GM10248 (cell line): Measurements from ENCODE around the gene KCNJ12.

Experiments used
- CTCF ChIA-PET: fragments of 300-600 bp; sonication (Branson Sonifier 250); formaldehyde crosslinking; extraction: SDS; loops from one replicate; lab custom pipeline; 2021; ENCODE audit warnings: antibody characterized with exemption; lab: Yijun Ruan, JAX
- POLR2A ChIA-PET: fragments of 350-650 bp; sonication (Branson Sonifier 250); formaldehyde crosslinking; extraction: SDS; loops from one replicate; lab custom pipeline; 2020; ENCODE audit warnings: antibody characterized with exemption; lab: Yijun Ruan, JAX
- DNase-seq: peaks from one replicate; pipeline ENCODE4 v3.0.0; 2012; ENCODE audit errors: extremely low spot score
- CTCF ChIP-seq: IDR thresholded peaks from 2 replicates; pipeline ENCODE4 v1.5.1; 2012; ENCODE audit warnings: mild to moderate bottlenecking, low read depth; ENCODE audit errors: extremely low read depth, missing control alignments, control extremely low read depth

The KCNJ12 gene

DNA sequence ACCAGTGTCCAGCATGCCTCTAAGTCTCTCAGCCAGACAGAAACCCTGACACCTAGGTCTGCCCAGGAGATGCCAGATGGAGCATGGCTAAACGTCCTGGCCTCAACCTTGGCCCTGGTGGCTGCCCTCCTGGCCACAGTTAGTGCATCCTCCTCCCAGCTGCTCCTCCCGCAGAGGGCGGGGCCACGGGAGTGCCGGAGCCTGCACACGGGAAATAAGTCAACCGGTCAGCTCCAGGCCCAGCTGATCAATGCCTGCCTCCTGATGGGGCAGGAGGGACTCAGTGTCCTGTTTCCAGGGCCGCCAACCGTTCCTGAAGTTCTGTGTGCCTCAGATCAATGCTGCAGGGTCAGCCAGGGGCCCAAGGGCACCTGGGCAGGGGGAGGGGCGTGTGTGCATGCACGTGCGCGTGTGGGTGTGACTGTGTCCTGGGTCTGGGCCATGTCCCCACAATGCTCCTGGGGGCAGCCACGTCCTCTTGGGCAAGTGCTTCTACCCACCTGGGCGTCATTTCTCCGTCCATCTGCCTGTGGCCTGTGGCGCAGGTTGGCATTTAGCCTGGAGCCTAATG is 4.6 kb upstream of the KCNJ12 start:
- CTCF ChIA-PET, result no interaction called here
- no peak for TF ChIP-seq CTCF
- DNase-seq, result no peak
- POLR2A ChIA-PET, result no interaction called here

GRCh38 chr17:21372256-21372954 is 3.8 kb upstream of the KCNJ12 start:
- no peak for DNase-seq
- no peak for TF ChIP-seq CTCF
- CTCF ChIA-PET, result no interaction called here
- POLR2A ChIA-PET, result no interaction called here

- POLR2A ChIA-PET, result no interaction called here
- no peak for TF ChIP-seq CTCF
- CTCF ChIA-PET, result no interaction called here
- DNase-seq, result no peak
Observed at GRCh38 chr17:21373036-21373435, 3.1 kb upstream of the KCNJ12 start.

DNA sequence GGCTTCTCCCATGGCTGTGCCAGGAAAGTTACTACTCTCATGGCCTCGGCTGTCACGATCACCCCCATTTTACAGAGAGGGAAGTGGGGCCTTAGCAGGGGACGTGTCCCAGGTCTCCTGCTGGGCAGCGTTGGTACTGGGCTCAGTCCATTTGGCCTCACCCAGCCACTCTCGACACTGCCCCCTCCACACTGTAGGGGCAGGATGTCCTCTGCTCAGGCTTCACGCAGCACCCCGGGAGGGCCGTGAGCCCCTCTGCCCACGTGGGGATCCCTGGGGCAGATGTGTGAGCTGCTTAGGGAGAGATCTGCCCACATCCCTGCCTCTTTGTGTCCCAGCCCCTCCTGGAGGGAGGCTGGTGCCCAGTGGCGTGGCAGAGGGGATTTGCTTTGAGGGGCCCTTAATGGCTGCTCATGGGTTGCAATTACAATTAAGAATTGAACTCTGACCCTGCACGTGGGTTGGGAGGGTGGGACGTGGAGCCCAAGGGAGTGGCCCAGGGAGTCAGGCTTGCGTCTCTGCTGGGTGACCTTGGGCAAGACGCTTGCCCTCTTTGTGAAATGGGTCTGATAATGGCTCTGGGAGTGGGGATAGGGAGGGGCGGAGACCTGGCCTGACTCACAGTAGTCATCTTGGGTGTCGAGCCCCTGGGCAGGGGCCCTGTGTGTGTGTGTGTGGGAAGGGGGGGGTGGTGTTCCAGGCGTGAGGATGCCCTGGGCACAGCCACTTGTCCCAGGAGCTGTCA is 2.3 kb upstream of the KCNJ12 start:
- DNase-seq, result no peak
- POLR2A ChIA-PET, result no interaction called here
- no peak for TF ChIP-seq CTCF
- CTCF ChIA-PET, result interaction anchor here (1.9 kb wide), 1 partner anchor 95 kb away, joined by 6 read pairs; no protein-coding TSS in a partner anchor

GRCh38 chr17:21374441-21375161 is 1.6 kb upstream of the KCNJ12 start:
- DNase-seq, result no peak
- POLR2A ChIA-PET, result no interaction called here
- CTCF ChIA-PET, result interaction anchor here (1.3 to 1.9 kb wide), 2 partner anchors 10 to 95 kb away, joined by 5 to 6 read pairs; no protein-coding TSS in a partner anchor
- no peak for TF ChIP-seq CTCF

- POLR2A ChIA-PET, result no interaction called here
- CTCF ChIA-PET, result interaction anchor here (1.3 to 1.9 kb wide), 2 partner anchors 9 to 96 kb away, joined by 5 to 6 read pairs; no protein-coding TSS in a partner anchor
- no peak for DNase-seq
- no peak for TF ChIP-seq CTCF
Observed at GRCh38 chr17:21375162-21375560, 996 bp upstream of the KCNJ12 start.
